Mucosa of gallbladder (tissue), 1 donor: ENCODE results near the gene FAM236C. TPM values are rescaled to one million over a fixed set of nuclear protein-coding genes. Genes with fewer than 3 reads are reported as not detected.
"Not testable (repeated sequence)": the region's sequence is repeated elsewhere in the genome, so short reads cannot be mapped to it uniquely, and the experiment has no call there.

Source experiments
- DNase-seq: peaks from one replicate; pipeline ENCODE4 v3.0.0-alpha.2; 2020; ENCODE audit warnings: low spot score
- total RNA-seq: library from RNA; stranded (reverse); gene quantifications from one replicate; pipeline ENCODE4 v1.2.1, GENCODE V29; 2021
- donor health status: DM: no; HTN: no; CAD: no.

The FAM236C gene
- total RNA-seq, result not detected

GRCh38 chrX:72912315-72912714 is at the start of gene FAM236C:
TSS of gene FAM236C (plus strand) at chrX:72912615. CDS start at chrX:72912715, 100 bp downstream.
- DNase-seq, result not testable (repeated sequence)

DNA sequence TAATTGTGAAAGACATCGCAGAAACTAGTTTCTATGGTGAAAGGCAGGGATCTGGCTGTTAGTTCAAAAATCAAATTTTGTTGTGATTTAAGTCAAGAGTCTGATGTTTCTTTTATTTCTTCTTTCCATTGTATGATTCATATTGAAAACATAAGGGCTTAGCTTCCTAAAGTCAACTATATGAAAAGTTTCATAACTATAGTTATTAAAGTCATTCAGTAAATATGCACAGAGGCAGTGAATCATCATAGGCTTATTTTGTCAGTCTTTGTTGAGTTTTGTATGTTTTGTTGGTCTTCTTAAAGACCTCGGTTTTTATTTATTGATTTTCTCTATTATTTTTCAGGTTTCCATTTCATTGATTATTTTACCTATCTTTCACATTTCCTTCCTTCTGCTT is 29.5 kb upstream of the FAM236C start:
- not testable (repeated sequence) for DNase-seq

GRCh38 chrX:72889740-72890139 is 22.7 kb upstream of the FAM236C start:
- DNase-seq, result not testable (repeated sequence)

DNA sequence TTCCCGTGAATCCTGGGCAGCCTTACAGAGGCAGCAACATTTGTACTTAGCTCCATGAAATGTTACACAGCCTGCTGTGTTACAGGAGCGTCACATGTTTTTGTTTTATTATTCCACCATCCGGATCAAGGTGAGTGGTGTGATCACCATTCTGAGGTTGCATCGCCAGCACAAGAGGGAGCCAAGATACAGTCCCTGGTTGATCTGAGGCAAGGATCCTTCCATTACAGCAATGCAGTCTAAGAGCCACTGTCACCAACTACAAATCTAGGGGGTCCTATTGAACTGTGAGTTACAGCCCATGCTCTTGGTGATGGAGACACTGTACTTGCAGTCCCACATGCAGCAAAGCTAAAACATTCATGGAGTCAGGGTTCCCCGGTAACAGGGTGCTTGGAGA is 3.7 kb downstream of the FAM236C start:
- not testable (repeated sequence) for DNase-seq

DNA sequence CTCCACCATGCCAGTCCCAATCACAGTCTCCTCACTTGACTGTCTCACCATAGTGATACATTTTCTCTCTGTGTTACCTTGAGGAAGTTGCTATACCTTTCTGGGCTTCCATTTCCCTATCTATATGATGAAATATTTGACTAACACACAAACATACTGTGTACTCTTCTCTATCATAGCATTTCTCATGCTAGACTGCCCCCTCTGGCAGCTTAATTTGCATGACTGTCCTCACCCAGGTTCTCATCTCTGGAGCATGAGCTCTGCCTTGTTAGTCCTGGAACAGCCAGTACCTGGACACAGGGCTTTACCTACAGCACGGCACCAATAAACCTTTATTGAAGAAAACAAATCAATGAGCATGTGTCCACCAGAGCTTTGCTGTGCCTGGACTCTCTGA is 19.9 kb downstream of the FAM236C start:
- not testable (repeated sequence) for DNase-seq

DNA sequence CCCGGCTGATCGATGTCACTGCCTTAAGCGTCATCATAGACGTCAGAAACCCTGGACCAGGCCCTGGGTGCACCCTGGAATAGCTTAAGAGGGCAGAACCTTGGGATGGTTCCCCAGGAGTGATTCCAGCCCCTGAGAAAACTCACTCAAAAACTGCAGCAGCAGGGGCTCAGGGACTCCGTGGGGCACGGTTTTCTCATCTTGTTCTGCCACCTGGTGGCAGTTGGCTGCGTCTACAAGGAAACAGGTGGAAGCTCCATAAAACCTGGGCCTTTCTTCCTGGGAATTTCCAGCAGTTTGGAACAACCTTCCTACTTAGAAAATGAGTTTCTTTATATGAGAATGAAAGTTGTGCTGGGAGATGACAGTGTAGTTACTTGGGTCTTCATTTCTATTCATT is 24.0 kb downstream of the FAM236C start:
- DNase-seq, result not testable (repeated sequence)

DNA sequence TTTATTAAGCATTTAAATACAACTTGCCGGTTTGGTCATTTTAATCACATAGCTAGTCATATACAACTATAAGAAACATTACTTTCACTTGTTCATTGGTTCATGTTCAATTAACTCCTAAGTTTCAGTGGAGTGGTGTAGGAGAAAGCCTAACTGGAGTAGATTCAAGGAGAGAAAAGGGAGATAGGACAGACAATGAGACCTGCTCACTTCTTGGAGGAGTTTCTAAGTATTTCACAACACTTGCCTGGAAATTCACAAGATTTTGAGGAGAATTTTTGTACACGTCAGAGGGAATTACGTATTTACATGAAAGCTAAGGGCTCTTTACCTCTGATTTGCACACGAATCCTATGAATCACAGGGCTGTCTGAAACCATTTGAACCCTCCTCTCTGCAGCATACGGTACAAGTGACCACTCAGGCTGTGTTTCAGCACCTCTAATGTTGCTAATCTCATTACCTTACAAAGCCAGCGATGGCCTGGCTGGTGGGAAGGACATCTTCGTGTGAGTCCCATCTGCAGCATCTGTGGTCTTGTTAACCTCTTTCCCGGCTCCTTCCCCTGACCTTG is 24.6 kb downstream of the FAM236C start:
- DNase-seq, result not testable (repeated sequence)

GRCh38 chrX:72937906-72938305 is 25.5 kb downstream of the FAM236C start, which contains the start of gene FAM236A:
TSS of gene FAM236A (plus strand) at chrX:72938206. CDS start at chrX:72938263, 57 bp downstream.
- DNase-seq, result not testable (repeated sequence)

DNA sequence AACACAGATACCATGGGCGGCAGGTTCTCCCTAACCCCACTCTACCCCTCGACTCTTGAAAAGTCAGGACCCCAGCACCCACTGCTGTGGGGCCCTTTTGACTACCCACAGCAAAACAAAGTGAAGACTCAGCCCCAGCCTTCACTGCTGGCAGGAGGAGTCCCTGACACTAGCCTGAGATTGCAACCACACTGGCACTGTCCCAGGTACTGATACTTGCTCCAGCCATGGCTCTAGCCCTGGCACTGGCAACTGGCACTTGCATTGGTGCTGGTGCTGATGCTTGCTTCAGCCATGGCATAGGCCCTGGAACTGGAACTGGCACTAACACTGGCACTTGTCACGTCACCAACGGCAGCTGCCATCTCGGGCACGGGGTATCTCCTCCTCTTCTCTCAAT is 29.9 kb downstream of the FAM236C start:
- DNase-seq, result not testable (repeated sequence)

GRCh38 chrX:72943035-72943818 is 30.8 kb downstream of the FAM236C start:
- not testable (repeated sequence) for DNase-seq

- not testable (repeated sequence) for DNase-seq
Observed at GRCh38 chrX:72943819-72944169, 31.4 kb downstream of the FAM236C start, which contains the start of gene DMRTC1. TSS of gene DMRTC1 (minus strand) at chrX:72943837. CDS start at chrX:72875694, 68,143 bp downstream.

DNA sequence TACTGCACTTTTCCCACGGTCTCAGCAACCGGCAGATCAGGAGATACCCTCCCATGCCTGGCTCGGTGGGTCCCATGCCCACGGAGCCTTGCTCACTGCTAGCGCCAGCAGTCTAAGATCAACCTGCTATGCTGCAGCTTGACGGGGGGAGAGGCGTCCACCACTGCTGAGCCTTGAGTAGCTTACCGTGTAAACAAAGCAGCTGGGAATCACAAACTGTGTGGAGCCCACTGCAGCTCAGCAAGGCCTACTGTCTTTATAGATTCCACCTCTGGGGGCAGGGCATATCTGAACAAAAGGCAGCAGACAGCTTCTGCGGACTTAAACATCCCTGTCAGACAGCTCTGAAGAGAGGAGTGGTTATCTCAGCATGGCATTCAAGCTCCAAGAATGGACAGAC is 47.6 kb downstream of the FAM236C start:
- DNase-seq, result not testable (repeated sequence)

Other genes with a start within 250 kb of the FAM236C start
- 9.6 TPM for gene PHKA1, start 198.3 kb upstream of the FAM236C start, total RNA-seq
- not detected for gene DMRTC1B, start 135.7 kb upstream of the FAM236C start, total RNA-seq
- not detected for gene FAM236B, start 130.0 kb upstream of the FAM236C start, total RNA-seq
- not detected for gene FAM236D, start 104.4 kb upstream of the FAM236C start, total RNA-seq
- not detected for gene FAM236A, start 25.6 kb downstream of the FAM236C start, total RNA-seq
- gene DMRTC1, start 31.2 kb downstream of the FAM236C start, total RNA-seq, result not detected
- not detected for gene PABPC1L2B, start 90.3 kb downstream of the FAM236C start, total RNA-seq
- not detected for gene PABPC1L2A, start 166.9 kb downstream of the FAM236C start, total RNA-seq